HG02678 (cell line): ENCODE data around the gene GALNTL6.
"Not testable (repeated sequence)": the region's sequence is repeated elsewhere in the genome, so short reads cannot be mapped to it uniquely, and the experiment has no call there.

Experiments
- ATAC-seq: cut with Tn5 transposase; IDR thresholded peaks from one replicate; pipeline ENCODE4 v1.9.1; 2021; ENCODE audit warnings: mild to moderate bottlenecking, moderate library complexity; ENCODE audit not compliant: unreplicated experiment

The GALNTL6 gene

DNA sequence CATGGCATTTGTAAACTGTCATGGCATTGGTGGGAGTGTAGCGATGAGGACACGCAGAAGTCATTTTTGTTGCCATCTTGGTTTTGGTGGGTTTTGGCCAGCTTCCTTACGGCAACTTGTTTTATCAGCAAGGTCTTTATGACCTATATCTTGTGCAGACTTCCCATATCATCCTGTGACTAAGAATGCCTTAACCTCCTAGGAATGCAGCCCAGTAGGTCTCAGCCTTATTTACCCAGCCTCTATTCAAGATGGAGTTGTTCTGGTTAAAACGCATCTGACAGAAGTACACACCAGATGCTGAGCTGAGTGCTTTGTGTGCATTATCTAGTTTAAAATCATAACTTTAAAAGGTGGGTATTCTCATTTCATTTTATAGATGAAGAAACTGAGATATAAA lies 1086.7 kb downstream of the GALNTL6 start:
- ATAC-seq, result no peak

DNA sequence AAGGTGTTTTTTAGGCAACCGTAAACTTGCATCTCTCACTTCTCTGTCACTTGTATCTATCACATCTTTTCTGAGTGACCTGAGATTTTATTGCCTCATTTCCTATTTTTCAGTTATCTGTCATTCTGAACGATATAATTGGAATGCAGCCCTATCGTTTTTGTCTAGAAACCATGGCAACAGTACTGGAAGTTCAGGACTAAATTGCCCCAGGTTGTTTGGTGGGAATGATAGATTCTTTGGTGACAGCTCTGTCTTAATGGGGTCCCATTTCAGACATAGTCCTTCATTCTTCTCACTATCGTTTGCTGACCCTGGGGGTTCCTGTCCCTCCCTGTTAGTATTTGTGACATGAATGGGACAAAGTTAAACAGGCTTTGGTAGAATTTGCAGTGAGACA lies 1087.7 kb downstream of the GALNTL6 start:
- no peak for ATAC-seq

DNA sequence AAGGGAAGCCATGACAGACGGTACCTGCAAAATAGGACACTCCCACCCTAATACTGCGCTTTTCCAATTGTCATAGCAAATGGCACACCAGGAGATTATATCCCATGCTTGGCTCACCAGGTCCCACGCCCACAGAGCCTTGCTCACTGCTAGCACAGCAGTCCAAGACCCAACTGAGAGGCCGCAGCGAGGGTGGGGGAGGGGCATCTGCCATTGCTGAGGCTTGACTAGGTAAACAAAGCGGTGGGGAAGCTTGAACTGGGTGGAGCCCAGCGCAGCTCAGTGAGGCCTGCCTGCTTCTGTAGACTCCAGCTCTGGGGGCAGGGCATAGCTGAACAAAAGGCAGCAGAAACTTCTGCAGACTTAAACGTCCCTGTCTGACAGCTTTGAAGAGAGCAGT lies 1099.3 kb downstream of the GALNTL6 start:
- not testable (repeated sequence) for ATAC-seq

DNA sequence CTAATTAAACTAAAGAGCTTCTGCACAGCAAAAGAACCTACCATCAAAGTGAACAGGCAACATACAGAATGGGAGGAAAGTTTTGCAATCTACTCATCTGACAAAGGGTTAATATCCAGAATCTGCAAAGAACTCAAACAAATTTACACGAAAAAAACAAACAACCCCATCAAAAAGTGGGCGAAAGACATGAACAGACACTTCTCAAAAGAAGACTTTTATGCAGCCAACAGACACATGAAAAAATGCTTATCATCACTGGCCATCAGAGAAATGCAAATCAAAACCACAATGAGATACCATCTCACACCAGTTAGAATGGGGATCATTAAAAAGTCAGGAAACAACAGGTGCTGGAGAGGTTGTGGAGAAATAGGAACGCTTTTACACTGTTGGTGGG lies 1104.2 kb downstream of the GALNTL6 start:
- ATAC-seq, result not testable (repeated sequence)

DNA sequence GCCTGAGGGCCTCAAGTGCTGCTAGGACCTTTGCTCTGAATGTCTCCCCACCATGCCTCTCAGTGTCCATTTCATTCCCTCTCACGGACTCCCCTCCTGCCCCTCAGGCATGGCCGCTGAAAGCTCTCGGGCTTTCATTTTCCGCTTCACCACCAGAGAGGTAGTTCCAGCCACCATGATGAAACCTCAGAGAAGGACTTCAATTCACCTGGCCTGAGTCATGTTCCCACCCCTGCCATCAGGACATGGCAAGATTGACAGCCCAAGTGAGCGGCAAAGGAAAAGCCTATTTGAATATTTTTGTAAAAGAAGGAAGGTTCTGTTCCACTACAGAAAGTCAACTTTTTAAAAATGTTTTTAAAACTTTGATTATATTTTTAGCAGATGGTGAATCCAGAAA lies 1106.1 kb downstream of the GALNTL6 start:
- ATAC-seq, result no peak

DNA sequence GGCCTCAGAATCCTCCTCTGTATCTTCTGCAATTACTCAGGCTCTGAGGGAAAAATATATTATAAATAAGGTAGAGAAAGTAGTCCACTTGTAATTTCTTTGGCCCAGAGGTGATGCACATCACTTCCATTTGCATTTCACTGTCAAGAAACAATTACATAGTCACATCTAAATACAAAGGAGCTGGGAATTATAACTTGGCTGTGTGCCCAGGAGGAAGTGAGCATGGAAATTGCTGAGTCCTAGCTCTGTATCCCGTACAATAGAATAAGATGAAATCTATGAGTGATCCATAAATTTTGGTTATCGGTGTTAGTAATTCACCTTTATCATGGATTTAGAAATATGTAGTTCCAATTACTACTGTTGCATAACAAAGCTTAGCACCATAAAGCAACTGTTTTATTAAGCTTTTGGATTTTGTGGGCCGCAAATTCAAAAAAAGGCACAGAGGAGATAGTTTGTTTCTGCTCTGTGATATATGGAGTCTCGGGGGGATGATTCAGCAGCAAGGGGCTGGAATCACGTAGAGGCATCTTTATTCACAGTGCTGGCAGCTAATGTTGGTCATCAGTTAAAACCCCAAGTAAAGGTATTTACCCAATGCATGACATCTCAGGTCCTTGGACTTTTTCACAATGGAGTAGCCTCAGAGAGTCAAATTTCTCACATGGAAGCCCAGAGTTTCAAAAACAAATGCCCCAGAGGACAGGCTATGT lies 1114.1 kb downstream of the GALNTL6 start:
- ATAC-seq, result no peak

DNA sequence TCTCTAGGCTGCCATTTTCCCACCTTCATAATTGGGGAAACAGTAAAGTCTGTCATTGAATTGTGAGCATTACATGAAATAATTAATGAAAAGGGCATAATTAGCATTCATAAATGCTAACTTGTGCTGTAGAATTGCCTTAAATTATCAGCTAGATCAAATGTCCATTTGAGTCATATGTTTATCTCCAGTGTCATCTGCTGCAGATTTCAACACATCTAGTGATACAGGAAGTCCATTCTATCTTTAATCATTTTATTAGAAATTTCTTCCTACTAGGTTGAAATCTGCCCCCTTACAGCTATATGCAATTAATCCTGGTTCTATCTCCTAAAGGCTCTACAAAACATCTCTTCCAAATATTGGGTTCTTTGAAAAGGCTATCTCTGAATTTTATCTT lies 1115.1 kb downstream of the GALNTL6 start:
- no peak for ATAC-seq

DNA sequence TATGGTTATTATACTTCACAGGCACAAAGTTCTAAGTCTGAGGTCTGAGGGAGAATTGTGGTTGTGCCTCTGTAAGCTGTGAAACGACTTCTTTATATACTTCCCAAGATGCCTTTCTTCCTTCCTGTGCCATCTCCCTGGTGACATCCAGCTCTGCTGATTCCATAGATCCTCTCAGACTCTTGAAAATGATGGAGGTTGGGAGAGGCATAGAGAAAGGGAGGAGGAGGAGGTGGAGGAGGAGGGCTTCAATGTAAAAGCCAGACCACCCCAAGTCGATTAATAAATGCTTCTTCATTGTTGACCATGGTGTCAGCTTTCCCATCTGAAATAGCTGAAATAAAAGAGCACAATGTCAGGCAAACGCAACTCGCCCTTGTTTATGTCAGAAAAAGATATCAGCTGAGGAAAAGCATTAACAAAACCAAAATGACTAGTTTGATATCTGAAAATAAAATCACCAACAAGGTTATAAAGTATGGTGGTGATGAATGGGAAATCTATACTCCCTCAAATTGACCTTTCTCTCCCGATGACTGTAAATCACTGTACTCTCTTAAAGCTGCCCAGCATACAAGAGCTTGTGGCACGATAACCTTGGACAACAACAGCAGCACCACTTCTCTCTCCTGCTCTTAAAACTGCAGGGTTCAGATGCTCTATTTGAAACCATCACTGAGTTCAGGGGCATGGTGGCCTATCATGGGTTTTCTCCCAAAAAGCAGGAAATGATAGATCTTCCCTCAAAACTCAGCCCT lies 1125.0 kb downstream of the GALNTL6 start:
- no peak for ATAC-seq

DNA sequence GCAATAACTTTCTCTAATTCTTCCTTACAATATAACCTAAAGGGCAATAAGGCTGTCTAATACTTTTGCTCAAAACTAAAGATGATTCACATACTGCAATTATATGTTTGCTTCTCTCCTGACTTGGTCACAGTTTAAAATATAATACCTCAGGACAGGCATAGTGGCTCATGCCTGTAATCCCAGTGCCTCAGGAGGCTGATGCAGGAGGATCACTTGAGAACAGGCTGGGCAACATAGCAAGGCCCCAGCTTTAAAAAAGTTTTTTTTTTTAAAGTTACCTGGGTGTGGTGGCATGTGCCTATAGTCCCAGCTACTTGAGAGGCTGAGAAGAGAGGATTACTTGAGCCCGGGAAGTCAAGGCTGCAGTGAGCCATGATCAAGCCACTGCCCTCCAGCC lies 1125.7 kb downstream of the GALNTL6 start:
- no peak for ATAC-seq

DNA sequence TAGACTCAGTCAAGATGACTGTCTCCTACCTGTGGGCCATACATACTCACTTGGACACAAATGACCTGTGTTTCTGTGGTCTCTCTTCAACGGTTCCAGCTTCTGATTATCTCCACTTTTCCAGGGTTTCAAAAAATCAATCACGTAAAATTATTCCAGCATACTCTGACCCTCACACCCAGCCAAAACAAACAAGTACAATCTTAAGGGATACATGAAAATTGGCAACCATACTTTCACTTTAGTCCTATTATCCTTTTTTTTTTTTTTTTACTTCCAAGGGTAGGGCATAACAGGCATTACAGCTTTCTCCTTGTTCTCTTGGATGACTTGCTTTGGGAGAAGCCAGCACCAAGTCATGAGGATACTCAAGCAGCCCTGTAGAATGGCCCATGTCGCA lies 1129.6 kb downstream of the GALNTL6 start:
- ATAC-seq, result no peak

DNA sequence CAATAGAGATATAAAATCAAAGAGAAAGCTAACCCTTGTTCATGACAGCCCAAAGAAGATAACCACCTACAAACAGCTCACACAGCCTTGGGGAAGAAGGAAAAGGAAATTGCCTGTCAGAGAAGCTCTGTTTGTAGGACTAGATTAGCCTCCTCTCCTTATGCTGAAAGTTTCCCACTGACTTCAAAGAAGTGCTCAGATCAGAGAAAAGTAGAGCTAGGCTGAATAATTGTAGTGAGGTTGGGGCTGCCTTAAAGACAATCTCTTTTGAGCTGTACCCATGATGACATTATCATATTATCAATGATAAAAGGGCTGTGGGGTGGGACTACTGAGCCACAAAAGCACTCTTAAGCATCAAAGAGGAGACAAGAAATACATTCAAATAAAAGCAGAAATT lies 1132.4 kb downstream of the GALNTL6 start:
- ATAC-seq, result no peak

DNA sequence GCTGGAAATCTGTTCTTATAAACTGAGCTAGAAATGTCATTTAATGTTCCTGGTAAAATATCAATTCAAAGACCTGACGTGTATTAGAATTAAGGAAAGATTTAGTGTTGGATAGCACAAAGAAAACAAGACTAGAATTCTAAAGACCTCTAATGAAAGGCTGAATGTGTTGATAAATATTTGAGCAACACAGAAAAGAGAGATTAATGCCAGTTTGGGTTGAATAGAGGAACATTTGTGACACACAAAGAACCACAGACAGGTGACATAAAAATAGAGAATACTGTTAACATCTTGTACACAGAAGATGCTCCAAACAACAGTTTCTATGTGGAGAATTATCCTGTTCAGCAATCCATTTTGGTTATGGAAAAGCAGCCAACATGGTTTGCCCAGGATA lies 1133.3 kb downstream of the GALNTL6 start:
- ATAC-seq, result no peak

DNA sequence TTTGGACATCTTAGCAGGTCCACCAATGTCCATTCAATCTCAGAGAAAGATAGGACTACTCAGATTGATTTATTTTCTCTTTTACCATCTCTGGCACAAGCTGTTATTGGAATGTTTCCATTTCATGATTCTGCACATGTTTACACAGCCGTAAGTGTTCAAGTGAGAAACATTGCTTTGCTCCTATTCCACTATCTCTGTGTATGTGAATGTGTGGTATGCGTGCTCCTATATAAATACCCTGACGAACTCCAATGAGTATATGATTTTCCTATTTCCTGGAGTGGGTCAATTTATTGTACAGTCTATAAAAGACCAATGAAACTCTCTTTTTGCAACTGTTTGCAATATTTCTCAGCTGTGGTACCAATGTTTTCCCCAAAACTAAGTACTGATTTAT lies 1134.4 kb downstream of the GALNTL6 start:
- ATAC-seq, result no peak

DNA sequence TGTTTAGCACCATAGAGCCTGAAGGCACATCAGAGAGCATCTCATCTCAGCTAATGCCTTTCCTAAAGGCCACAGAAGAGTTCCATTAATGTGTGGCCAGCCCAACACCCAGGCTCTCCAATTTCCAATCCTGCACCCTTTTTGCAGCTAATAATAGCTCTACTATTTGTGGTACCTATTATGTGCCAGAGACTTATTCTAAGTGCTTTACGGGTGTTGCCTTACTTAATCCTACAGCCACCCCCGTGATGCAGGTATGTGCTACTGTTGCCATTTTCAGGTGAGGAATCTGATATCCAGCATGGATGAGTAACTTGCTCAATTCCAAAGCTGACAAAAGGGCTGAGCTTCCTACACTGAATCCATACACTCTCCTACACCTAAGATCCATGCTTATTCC lies 1137.8 kb downstream of the GALNTL6 start:
- ATAC-seq, result no peak

DNA sequence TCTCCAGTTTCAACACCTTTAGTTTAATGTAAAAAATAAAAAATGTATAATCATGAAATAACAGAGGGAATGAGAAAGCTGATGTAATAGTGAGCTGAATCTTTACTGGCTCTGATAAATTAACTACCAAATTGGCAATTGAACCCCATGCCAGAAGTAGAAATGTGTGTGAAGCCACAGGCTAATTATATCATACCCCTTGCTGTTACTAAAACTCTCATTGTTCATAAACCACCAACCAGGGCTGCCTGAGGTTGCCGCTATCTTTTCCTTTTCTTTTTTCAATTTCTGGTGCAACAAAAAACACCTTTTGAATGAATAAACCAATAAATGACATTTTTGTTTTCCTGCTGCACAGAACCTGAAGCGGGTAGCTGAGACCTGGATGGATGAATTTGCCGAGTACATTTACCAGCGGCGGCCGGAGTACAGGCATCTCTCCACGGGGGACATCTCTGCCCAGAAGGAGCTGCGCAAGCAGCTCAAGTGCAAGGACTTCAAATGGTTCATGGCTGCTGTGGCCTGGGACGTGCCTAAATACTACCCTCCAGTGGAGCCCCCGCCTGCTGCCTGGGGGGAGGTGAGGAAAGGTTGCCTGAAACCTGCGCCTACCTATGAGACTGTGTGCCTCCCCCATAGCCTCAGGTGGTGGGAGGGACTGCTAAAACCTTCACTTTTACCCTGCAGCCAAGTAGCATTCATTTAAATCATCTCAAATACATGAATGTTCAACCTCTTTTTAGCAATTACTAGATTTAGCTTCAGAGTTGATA lies 1138.7 kb downstream of the GALNTL6 start:
- no peak for ATAC-seq

DNA sequence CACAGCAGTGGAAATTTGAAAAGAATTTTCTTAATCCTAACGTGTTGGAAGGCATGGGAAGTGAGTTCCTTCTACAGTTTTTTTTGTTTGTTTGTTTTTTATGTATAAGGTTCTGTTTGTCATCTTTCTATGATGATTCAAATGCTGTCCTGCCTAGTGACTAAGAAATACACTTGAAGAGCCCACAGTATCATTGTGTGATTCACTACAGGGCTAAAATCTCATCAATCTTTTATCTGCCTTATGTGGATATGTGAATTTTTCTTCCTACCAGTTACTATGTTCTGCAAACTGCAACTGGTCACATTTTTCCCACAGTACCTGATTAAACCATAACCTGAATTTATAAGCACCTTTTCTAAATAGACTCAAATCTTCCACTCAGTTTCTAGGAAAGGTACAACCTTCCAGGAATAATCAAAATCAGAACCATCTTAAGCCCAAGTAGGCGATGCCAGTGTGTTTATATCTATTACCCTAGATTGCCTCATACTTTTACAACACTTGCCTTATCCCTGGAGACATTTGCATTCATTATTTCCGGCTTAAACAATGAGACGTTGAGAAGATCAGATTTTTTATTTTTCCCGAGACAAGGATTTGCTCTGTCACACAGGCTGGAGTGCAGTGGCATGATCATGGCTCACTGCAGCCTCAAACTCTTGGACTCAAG lies 1140.8 kb downstream of the GALNTL6 start:
- ATAC-seq, result no peak

DNA sequence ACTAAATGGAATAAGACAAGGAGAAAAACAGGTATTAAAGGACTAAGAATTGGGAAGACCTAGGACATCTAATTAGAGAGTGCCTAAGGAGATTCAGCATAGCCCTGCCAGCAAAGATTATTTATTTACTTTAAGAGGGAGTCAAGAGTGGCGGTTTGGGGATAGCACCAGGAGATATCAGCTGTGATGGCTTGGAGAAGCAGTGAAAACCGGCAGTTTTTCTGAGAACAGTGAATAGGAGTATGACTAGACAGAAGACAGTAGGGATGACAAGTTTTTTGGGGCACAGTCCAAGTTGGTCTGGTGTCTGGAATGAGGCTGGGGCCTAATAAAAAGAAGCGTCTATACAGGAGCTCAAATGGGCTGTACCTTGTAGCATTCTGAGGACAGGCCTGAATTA lies 1143.1 kb downstream of the GALNTL6 start:
- ATAC-seq, result not testable (repeated sequence)

DNA sequence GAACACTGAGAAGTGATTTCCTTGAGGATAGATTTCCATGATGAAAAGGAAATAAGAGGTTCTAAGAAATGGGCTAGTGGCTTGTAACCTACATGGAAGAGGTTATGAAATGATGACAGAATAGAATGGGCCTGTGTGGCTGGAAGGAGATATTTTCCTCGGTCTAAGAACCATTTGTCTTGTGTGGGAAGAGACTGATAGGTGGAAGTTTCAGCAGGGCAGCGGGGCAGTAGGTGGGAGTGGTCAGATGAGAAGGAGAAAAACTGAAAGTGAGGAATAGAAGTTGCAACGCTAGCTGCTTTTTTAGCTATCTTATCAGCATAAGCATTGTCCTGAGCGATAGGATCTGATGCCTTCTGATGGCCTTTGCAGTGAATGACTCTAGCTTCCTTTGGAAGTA lies 1144.0 kb downstream of the GALNTL6 start:
- no peak for ATAC-seq

DNA sequence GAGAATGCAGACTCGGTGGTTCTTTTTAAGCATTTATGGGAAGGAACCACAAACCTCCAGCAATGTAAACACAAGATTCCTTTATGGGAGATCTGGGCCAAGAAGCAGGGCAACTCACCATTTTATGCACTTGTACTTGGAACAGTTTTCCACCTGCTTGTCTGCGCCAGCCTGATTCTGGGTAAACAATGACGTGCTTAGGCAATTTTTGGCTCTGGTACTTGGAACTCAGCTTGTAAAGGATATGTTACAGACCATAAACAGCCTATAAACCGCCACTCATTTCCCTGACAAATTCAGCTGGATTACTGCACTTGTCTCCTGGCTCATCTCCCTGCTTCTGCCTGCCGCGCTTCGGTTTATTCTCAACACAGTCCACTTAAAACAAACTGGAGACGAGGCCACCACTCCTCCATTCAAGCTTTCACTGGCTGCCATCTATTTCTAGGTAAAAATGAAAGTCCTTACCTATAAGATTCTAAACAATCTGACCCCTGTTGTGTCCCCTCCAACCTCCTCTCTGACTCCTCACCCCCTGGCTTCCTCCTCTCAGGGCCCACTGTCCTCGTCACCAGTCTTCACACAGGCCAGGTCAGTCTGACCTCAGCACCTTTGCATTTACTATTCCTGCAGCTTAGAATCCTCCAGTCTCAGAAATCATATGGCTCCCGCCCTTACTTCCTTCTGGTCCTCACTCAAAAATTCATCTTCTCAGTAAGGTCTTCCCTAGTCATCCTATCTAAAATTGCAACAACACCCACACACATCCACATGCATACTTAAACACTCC lies 1149.6 kb downstream of the GALNTL6 start:
- no peak for ATAC-seq

DNA sequence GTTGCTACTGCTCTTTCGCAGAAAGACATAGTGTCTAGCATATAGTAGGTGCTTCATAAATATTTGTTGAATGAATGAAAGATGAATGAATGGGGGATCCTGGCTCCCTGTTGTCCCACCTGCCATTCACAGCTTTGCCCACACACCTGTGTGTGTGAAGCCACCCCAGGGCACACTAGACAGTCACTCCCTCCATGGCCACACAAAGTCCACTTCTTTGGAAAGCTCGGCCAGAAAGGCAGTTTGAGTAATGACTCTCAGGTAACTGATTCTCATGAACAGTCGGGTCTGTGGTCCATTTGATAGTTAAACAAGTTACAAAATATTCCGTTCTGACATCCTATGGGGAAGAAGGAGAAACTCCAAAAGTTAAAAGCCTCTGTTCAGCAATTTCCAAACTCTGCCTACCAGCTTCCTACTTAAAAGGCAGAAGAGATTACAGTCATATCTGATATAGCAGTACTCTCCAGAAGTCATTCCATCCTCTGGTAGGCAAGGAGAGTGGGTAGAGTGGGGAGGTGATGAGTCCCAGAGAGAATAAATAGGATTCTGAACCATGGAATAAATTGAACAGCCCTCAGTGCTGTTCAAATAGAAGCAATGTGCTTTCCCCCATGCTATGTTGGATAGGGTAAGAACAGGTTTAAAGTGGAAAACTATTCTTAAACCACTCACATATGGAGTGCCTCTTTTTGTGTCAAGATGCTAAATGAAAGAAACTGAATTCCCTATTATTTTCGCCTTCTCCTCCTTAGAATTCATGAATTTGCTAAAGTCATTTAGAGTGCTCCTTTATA lies 1150.5 kb downstream of the GALNTL6 start:
- no peak for ATAC-seq
